ENCODE measurements around the gene CHD3.

Gene CHD3

DNA sequence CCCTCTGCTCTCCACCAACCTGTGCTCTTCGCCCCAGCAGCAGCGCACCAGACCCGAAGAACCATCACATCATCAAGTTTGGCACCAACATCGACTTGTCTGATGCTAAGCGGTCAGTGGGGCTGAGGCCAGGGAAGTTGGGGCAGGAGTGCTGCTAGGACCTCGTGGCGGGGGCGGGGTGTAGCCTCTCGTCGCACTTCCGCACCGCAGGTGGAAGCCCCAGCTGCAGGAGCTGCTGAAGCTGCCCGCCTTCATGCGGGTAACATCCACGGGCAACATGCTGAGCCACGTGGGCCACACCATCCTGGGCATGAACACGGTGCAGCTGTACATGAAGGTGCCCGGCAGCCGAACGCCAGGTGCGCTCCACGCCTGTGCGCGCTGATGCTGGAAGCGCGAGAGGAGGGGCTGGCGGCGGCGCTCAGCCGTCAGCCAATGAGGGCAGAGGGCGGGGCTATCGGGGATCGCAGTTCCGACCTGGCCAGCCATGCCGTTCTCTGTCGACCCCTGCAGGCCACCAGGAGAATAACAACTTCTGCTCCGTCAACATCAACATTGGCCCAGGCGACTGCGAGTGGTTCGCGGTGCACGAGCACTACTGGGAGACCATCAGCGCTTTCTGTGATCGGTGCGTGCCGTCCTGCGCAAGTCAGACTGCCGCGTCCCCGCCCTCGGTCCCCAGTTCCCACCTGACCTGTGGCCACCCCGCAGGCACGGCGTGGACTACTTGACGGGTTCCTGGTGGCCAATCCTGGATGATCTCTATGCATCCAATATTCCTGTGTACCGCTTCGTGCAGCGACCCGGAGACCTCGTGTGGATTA is 36.9 kb upstream of the CHD3 start:
- DNase-seq (ENCODE audit: low spot score), result peak; percentile 94
- TF ChIP-seq, protein P1, sequence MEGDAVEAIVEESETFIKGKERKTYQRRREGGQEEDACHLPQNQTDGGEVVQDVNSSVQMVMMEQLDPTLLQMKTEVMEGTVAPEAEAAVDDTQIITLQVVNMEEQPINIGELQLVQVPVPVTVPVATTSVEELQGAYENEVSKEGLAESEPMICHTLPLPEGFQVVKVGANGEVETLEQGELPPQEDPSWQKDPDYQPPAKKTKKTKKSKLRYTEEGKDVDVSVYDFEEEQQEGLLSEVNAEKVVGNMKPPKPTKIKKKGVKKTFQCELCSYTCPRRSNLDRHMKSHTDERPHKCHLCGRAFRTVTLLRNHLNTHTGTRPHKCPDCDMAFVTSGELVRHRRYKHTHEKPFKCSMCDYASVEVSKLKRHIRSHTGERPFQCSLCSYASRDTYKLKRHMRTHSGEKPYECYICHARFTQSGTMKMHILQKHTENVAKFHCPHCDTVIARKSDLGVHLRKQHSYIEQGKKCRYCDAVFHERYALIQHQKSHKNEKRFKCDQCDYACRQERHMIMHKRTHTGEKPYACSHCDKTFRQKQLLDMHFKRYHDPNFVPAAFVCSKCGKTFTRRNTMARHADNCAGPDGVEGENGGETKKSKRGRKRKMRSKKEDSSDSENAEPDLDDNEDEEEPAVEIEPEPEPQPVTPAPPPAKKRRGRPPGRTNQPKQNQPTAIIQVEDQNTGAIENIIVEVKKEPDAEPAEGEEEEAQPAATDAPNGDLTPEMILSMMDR (IDR thresholded peaks at IDR 0.05; ENCODE audit: extremely low read depth, missing control alignments), result peak; percentile 92

DNA sequence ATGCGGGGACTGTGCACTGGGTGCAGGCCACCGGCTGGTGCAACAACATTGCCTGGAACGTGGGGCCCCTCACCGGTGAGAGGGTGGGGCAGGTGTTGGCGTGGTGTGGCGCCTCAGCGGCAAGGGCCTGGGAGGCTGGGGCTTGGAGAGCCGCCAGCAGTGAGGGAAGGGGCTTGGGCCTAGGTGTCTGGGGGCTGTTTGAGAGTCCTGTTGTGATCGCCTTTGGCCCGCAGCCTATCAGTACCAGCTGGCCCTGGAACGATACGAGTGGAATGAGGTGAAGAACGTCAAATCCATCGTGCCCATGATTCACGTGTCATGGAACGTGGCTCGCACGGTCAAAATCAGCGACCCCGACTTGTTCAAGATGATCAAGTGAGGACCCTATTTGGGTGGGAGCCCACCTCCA is 36.3 kb upstream of the CHD3 start:
- DNase-seq (ENCODE audit: low spot score), result no peak
- TF ChIP-seq, protein P1 (IDR thresholded peaks at IDR 0.05; ENCODE audit: extremely low read depth, missing control alignments), result no peak

DNA sequence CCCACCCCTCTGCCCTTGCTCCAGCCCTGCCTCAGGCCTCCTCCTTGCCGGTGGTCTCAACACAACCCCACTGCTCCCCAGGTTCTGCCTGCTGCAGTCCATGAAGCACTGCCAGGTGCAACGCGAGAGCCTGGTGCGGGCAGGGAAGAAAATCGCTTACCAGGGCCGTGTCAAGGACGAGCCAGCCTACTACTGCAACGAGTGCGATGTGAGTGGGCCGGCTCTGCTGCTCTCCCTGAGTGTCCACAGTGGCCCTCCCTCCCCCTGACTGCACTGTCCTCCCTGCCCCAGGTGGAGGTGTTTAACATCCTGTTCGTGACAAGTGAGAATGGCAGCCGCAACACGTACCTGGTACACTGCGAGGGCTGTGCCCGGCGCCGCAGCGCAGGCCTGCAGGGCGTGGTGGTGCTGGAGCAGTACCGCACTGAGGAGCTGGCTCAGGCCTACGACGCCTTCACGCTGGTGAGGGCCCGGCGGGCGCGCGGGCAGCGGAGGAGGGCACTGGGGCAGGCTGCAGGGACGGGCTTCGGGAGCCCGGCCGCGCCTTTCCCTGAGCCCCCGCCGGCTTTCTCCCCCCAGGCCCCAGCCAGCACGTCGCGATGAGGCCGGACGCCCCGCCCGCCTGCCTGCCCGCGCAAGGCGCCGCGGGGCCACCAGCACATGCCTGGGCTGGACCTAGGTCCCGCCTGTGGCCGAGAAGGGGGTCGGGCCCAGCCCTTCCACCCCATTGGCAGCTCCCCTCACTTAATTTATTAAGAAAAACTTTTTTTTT is 35.5 kb upstream of the CHD3 start:
- no peak for DNase-seq (ENCODE audit: low spot score)
- TF ChIP-seq, protein P1 (IDR thresholded peaks at IDR 0.05; ENCODE audit: extremely low read depth, missing control alignments), result no peak

DNA sequence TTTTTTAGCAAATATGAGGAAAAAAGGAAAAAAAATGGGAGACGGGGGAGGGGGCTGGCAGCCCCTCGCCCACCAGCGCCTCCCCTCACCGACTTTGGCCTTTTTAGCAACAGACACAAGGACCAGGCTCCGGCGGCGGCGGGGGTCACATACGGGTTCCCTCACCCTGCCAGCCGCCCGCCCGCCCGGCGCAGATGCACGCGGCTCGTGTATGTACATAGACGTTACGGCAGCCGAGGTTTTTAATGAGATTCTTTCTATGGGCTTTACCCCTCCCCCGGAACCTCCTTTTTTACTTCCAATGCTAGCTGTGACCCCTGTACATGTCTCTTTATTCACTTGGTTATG is 34.9 kb upstream of the CHD3 start:
- DNase-seq (ENCODE audit: low spot score), result no peak
- TF ChIP-seq, protein P1 (IDR thresholded peaks at IDR 0.05; ENCODE audit: extremely low read depth, missing control alignments), result no peak

DNA sequence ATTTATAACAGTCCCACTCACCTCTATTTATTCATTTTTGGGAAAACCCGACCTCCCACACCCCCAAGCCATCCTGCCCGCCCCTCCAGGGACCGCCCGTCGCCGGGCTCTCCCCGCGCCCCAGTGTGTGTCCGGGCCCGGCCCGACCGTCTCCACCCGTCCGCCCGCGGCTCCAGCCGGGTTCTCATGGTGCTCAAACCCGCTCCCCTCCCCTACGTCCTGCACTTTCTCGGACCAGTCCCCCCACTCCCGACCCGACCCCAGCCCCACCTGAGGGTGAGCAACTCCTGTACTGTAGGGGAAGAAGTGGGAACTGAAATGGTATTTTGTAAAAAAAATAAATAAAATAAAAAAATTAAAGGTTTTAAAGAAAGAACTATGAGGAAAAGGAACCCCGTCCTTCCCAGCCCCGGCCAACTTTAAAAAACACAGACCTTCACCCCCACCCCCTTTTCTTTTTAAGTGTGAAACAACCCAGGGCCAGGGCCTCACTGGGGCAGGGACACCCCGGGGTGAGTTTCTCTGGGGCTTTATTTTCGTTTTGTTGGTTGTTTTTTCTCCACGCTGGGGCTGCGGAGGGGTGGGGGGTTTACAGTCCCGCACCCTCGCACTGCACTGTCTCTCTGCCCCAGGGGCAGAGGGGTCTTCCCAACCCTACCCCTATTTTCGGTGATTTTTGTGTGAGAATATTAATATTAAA is 34.4 kb upstream of the CHD3 start:
- TF ChIP-seq, protein P1 (IDR thresholded peaks at IDR 0.05; ENCODE audit: extremely low read depth, missing control alignments), result no peak
- no peak for DNase-seq (ENCODE audit: low spot score)

DNA sequence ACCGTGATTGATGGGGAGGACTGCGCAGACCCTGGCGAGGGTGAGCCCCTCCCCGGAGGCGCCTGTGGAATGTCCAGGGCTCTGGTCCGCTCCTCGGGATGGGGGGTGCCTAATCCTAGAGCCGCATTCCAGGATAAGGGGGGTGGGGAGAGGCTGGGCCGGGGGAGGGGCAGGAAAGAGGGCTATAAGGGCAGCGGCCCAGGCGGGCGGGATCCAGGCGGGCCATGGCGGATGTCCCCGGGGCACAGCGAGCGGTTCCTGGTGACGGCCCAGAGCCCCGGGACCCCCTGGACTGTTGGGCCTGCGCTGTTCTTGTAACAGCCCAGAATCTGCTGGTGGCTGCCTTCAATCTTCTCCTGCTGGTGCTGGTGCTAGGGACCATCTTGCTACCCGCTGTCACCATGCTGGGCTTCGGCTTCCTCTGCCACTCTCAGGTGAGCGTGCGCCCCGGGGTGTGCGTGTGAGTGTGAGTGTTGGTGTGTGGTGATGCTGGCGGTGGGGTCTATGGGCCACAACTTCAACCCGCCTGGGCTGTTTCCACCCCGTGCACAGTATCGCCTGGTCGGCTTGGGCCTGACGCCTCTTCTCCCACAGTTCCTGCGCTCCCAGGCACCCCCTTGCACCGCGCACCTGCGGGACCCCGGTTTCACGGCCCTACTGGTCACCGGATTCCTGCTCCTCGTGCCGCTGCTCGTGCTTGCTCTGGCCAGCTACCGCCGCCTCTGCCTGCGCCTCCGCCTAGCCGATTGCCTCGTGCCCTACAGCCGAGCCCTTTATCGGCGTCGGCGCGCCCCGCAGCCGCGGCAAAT is 33.5 kb upstream of the CHD3 start, which contains the start of gene TMEM88:
Gene TMEM88 (plus strand): TSS at position 216 of the 809 bp plus-strand sequence. CDS start 9 bp downstream, at position 225.
- TF ChIP-seq, protein P1 (IDR thresholded peaks at IDR 0.05; ENCODE audit: extremely low read depth, missing control alignments), result no peak
- no peak for DNase-seq (ENCODE audit: low spot score)
